IMR-90 (cell line): ENCODE results near the gene FAM53B. TPM values are rescaled to one million over a fixed set of nuclear protein-coding genes. Genes with fewer than 3 reads are reported as not detected.

Experiments
- ATAC-seq: fragments of 200-7000 bp; cut with Tn5 transposase; 2 replicates; pipeline ENCODE4 v1.9.1; 2020; ENCODE audit warnings: low read depth, mild to moderate bottlenecking, moderate library complexity
- BruUV-seq: library from RNA; stranded (reverse); fragments of 400-500 nt; replicated peaks from 2 replicates; lab custom pipeline; 2021; lab: Mats Ljungman, UMichigan
- CTCF ChIA-PET: fragments of 300-600 bp; formaldehyde crosslinking; extraction: SDS; loops from one replicate; lab custom pipeline; 2021; ENCODE audit warnings: antibody characterized with exemption; lab: Yijun Ruan, JAX
- POLR2A ChIA-PET: fragments of 300-600 bp; sonication (Branson Sonifier 250); formaldehyde crosslinking; loops from one replicate; lab custom pipeline; 2022; ENCODE audit warnings: antibody characterized with exemption; ENCODE audit not compliant: unreplicated experiment; lab: Charles Lee
- DNase-seq: peaks from one replicate; pipeline ENCODE4 v3.0.0; 2013
- H2AFZ ChIP-seq: replicated peaks from 2 replicates; pipeline ENCODE3; 2013; ENCODE audit warnings: low read length, mild to moderate bottlenecking; ENCODE audit not compliant: poor library complexity
- H2AK5ac ChIP-seq: 2 replicates; pipeline ENCODE4 v1.6.1; 2013; ENCODE audit warnings: low read depth, low read length, inconsistent platforms
- H2AK9ac ChIP-seq: replicated peaks from 2 replicates; pipeline ENCODE3; 2013; ENCODE audit warnings: mild to moderate bottlenecking, low read depth, low read length, moderate library complexity; ENCODE audit not compliant: poor library complexity
- H2BK120ac ChIP-seq: 2 replicates; pipeline ENCODE4 v1.6.1; 2013; ENCODE audit warnings: low read depth, low read length, inconsistent platforms
- H2BK15ac ChIP-seq: 3 replicates; pipeline ENCODE4 v1.6.1; 2013; ENCODE audit warnings: low read depth, low read length, inconsistent platforms
- H2BK20ac ChIP-seq: 2 replicates; pipeline ENCODE4 v1.6.1; 2013; ENCODE audit warnings: low read depth, mild to moderate bottlenecking, inconsistent platforms, low read length, moderate library complexity
- H2BK5ac ChIP-seq: 2 replicates; pipeline ENCODE4 v1.6.1; 2013; ENCODE audit warnings: mild to moderate bottlenecking, low read depth, low read length, inconsistent platforms; ENCODE audit not compliant: poor library complexity, severe bottlenecking
- H3K14ac ChIP-seq: replicated peaks from 2 replicates; pipeline ENCODE4 v1.6.1; 2013; ENCODE audit warnings: low read depth, low read length, inconsistent platforms
- H3K18ac ChIP-seq: 2 replicates; pipeline ENCODE4 v1.6.1; 2013; ENCODE audit warnings: low read depth, low read length, control low read depth
- H3K23ac ChIP-seq: 2 replicates; pipeline ENCODE4 v1.6.1; 2013; ENCODE audit warnings: low read depth, low read length, inconsistent platforms
- H3K27ac ChIP-seq: 2 replicates; pipeline ENCODE4 v1.5.1; 2013; ENCODE audit warnings: mild to moderate bottlenecking, control low read depth, low read length; ENCODE audit not compliant: insufficient read depth
- H3K27me3 ChIP-seq: 2 replicates; pipeline ENCODE4 v1.6.1; 2013; ENCODE audit warnings: low read length; ENCODE audit not compliant: control insufficient read depth, insufficient read depth
- H3K36me3 ChIP-seq: 2 replicates; pipeline ENCODE4 v1.6.1; 2013; ENCODE audit warnings: low read length, mixed read lengths; ENCODE audit not compliant: control insufficient read depth, insufficient read depth
- H3K4ac ChIP-seq: 2 replicates; pipeline ENCODE4 v1.6.1; 2013; ENCODE audit warnings: low read depth, low read length, inconsistent platforms
- H3K4me1 ChIP-seq: 2 replicates; pipeline ENCODE4 v1.6.1; 2013; ENCODE audit warnings: low read length, mixed read lengths; ENCODE audit not compliant: control insufficient read depth, insufficient read depth
- H3K4me2 ChIP-seq: 2 replicates; pipeline ENCODE4 v1.6.1; 2013; ENCODE audit warnings: low read depth, mild to moderate bottlenecking, control low read depth, low read length, moderate library complexity
- H3K4me3 ChIP-seq: 2 replicates; pipeline ENCODE4 v1.5.1; 2013; ENCODE audit warnings: low read depth, mild to moderate bottlenecking, control low read depth, low read length, moderate library complexity; ENCODE audit not compliant: insufficient read depth
- H3K56ac ChIP-seq: 2 replicates; pipeline ENCODE4 v1.6.1; 2013; ENCODE audit warnings: low read length, inconsistent platforms; ENCODE audit not compliant: insufficient read depth; ENCODE audit errors: extremely low read depth
- H3K79me1 ChIP-seq, 2 experiments: 2 replicates each; pipeline ENCODE4 v1.6.1; 2013; ENCODE audit warnings: low read length in 2 of 2, inconsistent platforms in 1 of 2, low read depth in 1 of 2
- H3K9ac ChIP-seq: 2 replicates; pipeline ENCODE4 v1.6.1; 2013; ENCODE audit warnings: low read depth, low read length, control low read depth
- H3K9me1 ChIP-seq: 2 replicates; pipeline ENCODE4 v1.6.1; 2013; ENCODE audit warnings: low read length, inconsistent platforms; ENCODE audit not compliant: insufficient read depth
- H3K9me3 ChIP-seq: 2 replicates; pipeline ENCODE4 v1.6.1; 2013; ENCODE audit warnings: low read length; ENCODE audit not compliant: control insufficient read depth, insufficient read depth
- H4K20me1 ChIP-seq: 2 replicates; pipeline ENCODE4 v1.6.1; 2013; ENCODE audit warnings: low read length, inconsistent platforms; ENCODE audit not compliant: insufficient read depth
- H4K5ac ChIP-seq: 2 replicates; pipeline ENCODE4 v1.6.1; 2013; ENCODE audit warnings: mild to moderate bottlenecking, low read depth, low read length, control low read depth
- H4K8ac ChIP-seq, 2 experiments: 2 replicates each; pipeline ENCODE4 v1.6.1; 2013; ENCODE audit warnings: low read depth in 2 of 2, low read length in 2 of 2, control low read depth in 1 of 2, inconsistent platforms in 1 of 2
- H4K91ac ChIP-seq: 2 replicates; pipeline ENCODE4 v1.6.1; 2013; ENCODE audit warnings: low read depth, low read length, inconsistent platforms; ENCODE audit not compliant: insufficient read depth
- BHLHE40 ChIP-seq: fragments of 150-350 bp; IDR thresholded peaks from 2 replicates; pipeline ENCODE4 v1.6.1; 2016; ENCODE audit warnings: mild to moderate bottlenecking, low read depth, low read length
- CEBPB ChIP-seq: IDR thresholded peaks from 2 replicates; pipeline ENCODE4 v1.6.1; 2012; ENCODE audit warnings: low read depth, low read length, improper control_type of control experiment
- CHD1 ChIP-seq: IDR thresholded peaks from 2 replicates; pipeline ENCODE4 v1.6.1; 2012; ENCODE audit warnings: low read depth, low read length, improper control_type of control experiment
- CTCF ChIP-seq: conservative IDR thresholded peaks from 2 replicates; pipeline ENCODE4 v1.5.1; 2012; ENCODE audit warnings: mild to moderate bottlenecking, low read depth, low read length, improper control_type of control experiment
- FOS ChIP-seq: fragments of 150-350 bp; IDR thresholded peaks from 2 replicates; pipeline ENCODE4 v1.6.1; 2016; ENCODE audit warnings: low read depth, low read length
- MAFK ChIP-seq: IDR thresholded peaks from 2 replicates; pipeline ENCODE4 v1.6.1; 2012; ENCODE audit warnings: low read depth, low read length, improper control_type of control experiment
- MAZ ChIP-seq: IDR thresholded peaks from 2 replicates; pipeline ENCODE4 v1.6.1; 2012; ENCODE audit warnings: low read depth, mild to moderate bottlenecking, low read length, improper control_type of control experiment, moderate library complexity, borderline replicate concordance
- RCOR1 ChIP-seq: IDR thresholded peaks from 2 replicates; pipeline ENCODE4 v1.6.1; 2012; ENCODE audit warnings: mild to moderate bottlenecking, low read length, improper control_type of control experiment; ENCODE audit not compliant: insufficient replicate concordance
- RFX5 ChIP-seq: IDR thresholded peaks from 2 replicates; pipeline ENCODE4 v1.8.0; 2012; ENCODE audit warnings: low read depth, mild to moderate bottlenecking, low read length, moderate library complexity
- SMC3 ChIP-seq: fragments of 150-350 bp; IDR thresholded peaks from 2 replicates; pipeline ENCODE4 v1.6.1; 2016; ENCODE audit warnings: low read depth, mild to moderate bottlenecking, antibody characterized with exemption, low read length, moderate library complexity
- USF2 ChIP-seq: fragments of 150-350 bp; IDR thresholded peaks from 2 replicates; pipeline ENCODE4 v1.6.1; 2017; ENCODE audit warnings: mild to moderate bottlenecking, antibody characterized with exemption, low read length, low read depth
- WGBS, 2 experiments: methylation state at CpG; one replicate each; pipeline versions ENCODE4 v1.1.5 to v1.1.7; 2013; ENCODE audit warnings: missing lambda C conversion rate in 2 of 2; ENCODE audit not compliant: insufficient read length in 1 of 2; ENCODE audit errors: extremely low coverage in 2 of 2; 5-methylcytosine and 5-hydroxymethylcytosine counted together
- dilution Hi-C: fragments of 300-500 bp; cut with HindIII; formaldehyde crosslinking; loops from one replicate; pipeline ENCODE4 v1.14.3; 2018; ENCODE audit warnings: low sequenced_read_pairs; ENCODE audit not compliant: unreplicated experiment
- in situ Hi-C: fragments of 300-500 bp; cut with MboI; formaldehyde crosslinking; loops from 3 replicates; pipeline ENCODE4 v1.14.3; 2019; ENCODE audit warnings: low sequenced_read_pairs, inconsistent platforms, mixed read lengths
- intact Hi-C: fragments of 100-400 bp; cut with micrococcal nuclease; formaldehyde crosslinking; loops from 2 replicates; pipeline ENCODE4 v1.10.0; 2022
- polyA plus RNA-seq, 3 experiments: library from polyadenylated mRNA; depleted of rRNA; stranded (reverse); fragments of >200 nt; gene quantifications; 2 replicates each; pipeline ENCODE4 v1.2.3, GENCODE V29; 2012; ENCODE audit warnings: low replicate concordance in 1 of 3
- total RNA-seq: library from RNA; depleted of rRNA; stranded (reverse); fragments of >200 nt; gene quantifications from 2 replicates; pipeline ENCODE4 v1.2.3, GENCODE V29; 2012

FAM53B gene
- total and polyA plus RNA-seq, 2 of the 4 experiments (the other 2 are of a cell fraction) = 3.8 to 5.7 TPM

- no peaks in the 10 kb centered on the region; the same call in 1 of the 2 replicates for H4K20me1 ChIP-seq
- H3K27me3 ChIP-seq = no peaks in the 10 kb centered on the region
- H3K27ac ChIP-seq = no peak overlapping the region
- H2BK120ac ChIP-seq = no peak overlapping the region
- dilution Hi-C loops (no loop called here), intact Hi-C loops (no loop called here), in situ Hi-C loops (no loop called here)
- no peak overlapping the region for H4K8ac ChIP-seq
- no peaks in the 10 kb centered on the region for H3K9me3 ChIP-seq
- H2AK9ac ChIP-seq = peak overlapping the region; percentile 25
- no peak overlapping the region for H2BK5ac ChIP-seq
- peak overlapping the region; percentile 45 for H2AFZ ChIP-seq
- no TSS peak for BruUV-seq
- 83% methylated on average over 5 of the region's 14 CpGs; no CpG with 5 or more reads in 1 of the 2 experiments for WGBS, 2 experiments
- H2BK15ac ChIP-seq = no peak overlapping the region
- no peak overlapping the region for H4K5ac ChIP-seq
- H3K79me1 ChIP-seq = peaks cover 20 to 21% of the 10 kb centered on the region in 2 experiments; a peak in 2 of 4 replicates
- H3K9me1 ChIP-seq = peaks cover 33% of the 10 kb centered on the region
- no peak overlapping the region for H3K56ac ChIP-seq
- ChIA-PET CTCF (no interaction called here), POLR2A (no interaction called here)
- H3K4me3 ChIP-seq = no peak overlapping the region
- H3K4me1 ChIP-seq = peaks cover 25% of the 10 kb centered on the region
- no peak overlapping the region for H3K4me2 ChIP-seq
- no peak overlapping the region for H3K18ac ChIP-seq
- no peak for DNase-seq
- H3K4ac ChIP-seq = no peak overlapping the region
- no peak overlapping the region for H4K91ac ChIP-seq
- H3K23ac ChIP-seq = no peak overlapping the region
- H3K36me3 ChIP-seq = no peaks in the 10 kb centered on the region
- TF ChIP-seq CTCF (no peak), MAFK (no peak), MAZ (no peak), FOS (no peak), BHLHE40 (no peak), CHD1 (no peak), SMC3 (no peak), RCOR1 (no peak), CEBPB (no peak), RFX5 (no peak), USF2 (no peak)
- no peak overlapping the region for H2AK5ac ChIP-seq
- H3K14ac ChIP-seq = no peak overlapping the region
- no peak for ATAC-seq
- no peak overlapping the region for H3K9ac ChIP-seq
- no peak overlapping the region for H2BK20ac ChIP-seq
Measured at GRCh38 chr10:124651402-124651891, 92.7 kb downstream of the FAM53B start.
